Measurements from ENCODE around the gene PPP1R37. TPM values are rescaled to one million over a fixed set of nuclear protein-coding genes. Genes with fewer than 3 reads are reported as not detected.

Gene PPP1R37
- total and polyA plus RNA-seq, 4 donors: 19.2 to 39.7 (median 25.9) TPM

GRCh38 chr19:45128806-45129205, 35.8 kb downstream of the PPP1R37 start:
- H3K36me3 ChIP-seq (ENCODE audit: control insufficient read depth in 4 of 4, insufficient read depth in 4 of 4, low read length in 4 of 4): no peaks in the 10 kb centered on the region
- DNase-seq (no peak), ATAC-seq (ENCODE audit: insufficient read depth, low FRiP score) (no peak)
- peaks cover 0 to 2% (median 0%) of the 10 kb centered on the region in 5 donors for H3K4me1 ChIP-seq (ENCODE audit: control insufficient read depth in 5 of 5, insufficient read depth in 5 of 5, low read length in 5 of 5)
- no peak overlapping the region for H3K4me3 ChIP-seq
- WGBS, 2 donors: 94 to 95% methylated on average over 5 of the region's 5 CpGs
- TF ChIP-seq CTCF (IDR thresholded peaks at IDR 0.05; ENCODE audit: control extremely low read depth, extremely low read depth): no peak
- H3K9me3 ChIP-seq (ENCODE audit: control insufficient read depth in 4 of 4, insufficient read depth in 3 of 4, low read length in 3 of 4): no peaks in the 10 kb centered on the region
- H3K27ac ChIP-seq (ENCODE audit: low read depth in 1 of 2, low read length in 1 of 2): no peak overlapping the region
- no peaks in the 10 kb centered on the region for H3K27me3 ChIP-seq (ENCODE audit: control insufficient read depth in 3 of 3, insufficient read depth in 3 of 3, low read length in 2 of 3)
- no peak overlapping the region for H3K9ac ChIP-seq (ENCODE audit: insufficient read depth in 1 of 2, low read length in 2 of 2)

GRCh38 chr19:45130236-45130635, 37.3 kb downstream of the PPP1R37 start:
- Histone ChIP-seq H3K36me3 (ENCODE audit: control insufficient read depth in 4 of 4, insufficient read depth in 4 of 4, low read length in 4 of 4) (no peaks in the 10 kb centered on the region), H3K4me1 (ENCODE audit: control insufficient read depth in 5 of 5, insufficient read depth in 5 of 5, low read length in 5 of 5) (no peaks in the 10 kb centered on the region), H3K27ac (ENCODE audit: low read depth in 1 of 2, low read length in 1 of 2) (no peak overlapping the region), H3K9ac (ENCODE audit: insufficient read depth in 1 of 2, low read length in 2 of 2) (no peak overlapping the region), H3K9me3 (ENCODE audit: control insufficient read depth in 4 of 4, insufficient read depth in 3 of 4, low read length in 3 of 4) (no peaks in the 10 kb centered on the region), H3K27me3 (ENCODE audit: control insufficient read depth in 3 of 3, insufficient read depth in 3 of 3, low read length in 2 of 3) (no peaks in the 10 kb centered on the region), H3K4me3 (no peak overlapping the region)
- WGBS, 2 donors: 89 to 93% methylated on average over 13 of the region's 13 CpGs
- no peak for TF ChIP-seq CTCF (IDR thresholded peaks at IDR 0.05; ENCODE audit: control extremely low read depth, extremely low read depth)
- DNase-seq (no peak), ATAC-seq (ENCODE audit: insufficient read depth, low FRiP score) (no peak)

- no peak for DNase-seq
These were observed 38.1 kb downstream of the PPP1R37 start for GRCh38 chr19:45130888-45131615.

More at GRCh38 chr19:45130888-45131615, 38.1 kb downstream of the PPP1R37 start:
- TF ChIP-seq CTCF (IDR thresholded peaks at IDR 0.05; ENCODE audit: control extremely low read depth, extremely low read depth): no peak
- WGBS, 2 donors: 68 to 81% methylated on average over 13 of the region's 13 CpGs
- Histone ChIP-seq H3K4me1 (ENCODE audit: control insufficient read depth in 5 of 5, insufficient read depth in 5 of 5, low read length in 5 of 5) (no peaks in the 10 kb centered on the region), H3K9ac (ENCODE audit: insufficient read depth in 1 of 2, low read length in 2 of 2) (no peak overlapping the region), H3K36me3 (ENCODE audit: control insufficient read depth in 4 of 4, insufficient read depth in 4 of 4, low read length in 4 of 4) (no peaks in the 10 kb centered on the region), H3K4me3 (no peak overlapping the region), H3K27me3 (ENCODE audit: control insufficient read depth in 3 of 3, insufficient read depth in 3 of 3, low read length in 2 of 3) (no peaks in the 10 kb centered on the region), H3K27ac (ENCODE audit: low read depth in 1 of 2, low read length in 1 of 2) (no peak overlapping the region), H3K9me3 (ENCODE audit: control insufficient read depth in 4 of 4, insufficient read depth in 3 of 4, low read length in 3 of 4) (no peaks in the 10 kb centered on the region)
- no peak for ATAC-seq (ENCODE audit: insufficient read depth, low FRiP score)
